OCI-LY1 (cell line): Measurements from ENCODE around the gene HOXA10.

ENCODE experiments used
- H2AFZ ChIP-seq: fragments of 200-600 bp; sonication (generic), shearing (Covaris generic); 2 replicates; pipeline ENCODE4 v1.6.0; 2014; ENCODE audit warnings: antibody characterized with exemption, mild to moderate bottlenecking, low read length
- H3F3A ChIP-seq: fragments of 200-600 bp; sonication (generic), shearing (Covaris generic); 2 replicates; pipeline ENCODE4 v1.6.0; 2014; ENCODE audit warnings: mild to moderate bottlenecking, antibody characterized with exemption, low read length, moderate library complexity; ENCODE audit not compliant: insufficient read depth
- H3K27ac ChIP-seq: fragments of 200-600 bp; sonication (generic); 2 replicates; pipeline ENCODE4 v1.5.1; 2014; ENCODE audit warnings: low read length, mixed run types, mild to moderate bottlenecking, low read depth; ENCODE audit not compliant: poor library complexity, severe bottlenecking
- H3K27me3 ChIP-seq: fragments of 200-600 bp; sonication (generic); 2 replicates; pipeline ENCODE4 v1.6.0; 2014; ENCODE audit warnings: antibody characterized with exemption, mild to moderate bottlenecking, low read length, moderate library complexity; ENCODE audit not compliant: insufficient read depth
- H3K36me3 ChIP-seq: fragments of 200-600 bp; sonication (generic); 2 replicates; pipeline ENCODE4 v1.6.1; 2014; ENCODE audit warnings: mild to moderate bottlenecking, antibody characterized with exemption, low read length, moderate library complexity, mixed read lengths; ENCODE audit not compliant: insufficient read depth
- H3K4me1 ChIP-seq: fragments of 200-600 bp; sonication (generic); 2 replicates; pipeline ENCODE4 v1.5.1; 2014; ENCODE audit warnings: mild to moderate bottlenecking, low read length, moderate library complexity; ENCODE audit not compliant: insufficient read depth, severe bottlenecking
- H3K4me2 ChIP-seq: fragments of 200-600 bp; sonication (generic), shearing (Covaris generic); 2 replicates; pipeline ENCODE4 v1.6.1; 2014; ENCODE audit warnings: low read length
- H3K4me3 ChIP-seq: fragments of 200-600 bp; sonication (generic); 2 replicates; pipeline ENCODE4 v1.5.1; 2014; ENCODE audit warnings: low read length, low read depth, mild to moderate bottlenecking, mixed read lengths; ENCODE audit not compliant: poor library complexity, severe bottlenecking
- H3K79me2 ChIP-seq: fragments of 200-600 bp; shearing (Covaris generic); 2 replicates; pipeline ENCODE4 v1.6.1; 2016; ENCODE audit warnings: mixed run types, low read length, mixed read lengths; ENCODE audit not compliant: insufficient read depth
- H3K9ac ChIP-seq: fragments of 200-600 bp; sonication (generic), shearing (Covaris generic); 2 replicates; pipeline ENCODE4 v1.6.1; 2014; ENCODE audit warnings: mild to moderate bottlenecking, low read length, mixed read lengths
- H3K9me2 ChIP-seq: fragments of 200-600 bp; sonication (generic), shearing (Covaris generic); 2 replicates; pipeline ENCODE4 v1.6.1; 2014; ENCODE audit warnings: low read depth, mild to moderate bottlenecking, low read length, mixed read lengths
- H3K9me3 ChIP-seq: fragments of 200-600 bp; shearing (Covaris generic); 2 replicates; pipeline ENCODE4 v1.6.1; 2014; ENCODE audit warnings: low read length, mixed read lengths
- H4K20me1 ChIP-seq: fragments of 200-600 bp; sonication (generic), shearing (Covaris generic); 2 replicates; pipeline ENCODE4 v1.6.0; 2016; ENCODE audit warnings: mild to moderate bottlenecking, low read length; ENCODE audit not compliant: insufficient read depth
- CTCF ChIP-seq: fragments of 200-600 bp; sonication (generic), shearing (Covaris generic); IDR thresholded peaks from 2 replicates; pipeline ENCODE4 v1.5.1; 2017; ENCODE audit warnings: mild to moderate bottlenecking, antibody characterized with exemption, low read length, moderate library complexity, mixed read lengths
- EZH2 ChIP-seq: fragments of 200-600 bp; sonication (generic), shearing (Covaris generic); IDR thresholded peaks from 2 replicates; pipeline ENCODE4 v1.8.0; 2017; ENCODE audit warnings: borderline replicate concordance, mixed run types, mild to moderate bottlenecking, antibody characterized with exemption, low read length, moderate library complexity, mixed read lengths

The HOXA10 gene

DNA sequence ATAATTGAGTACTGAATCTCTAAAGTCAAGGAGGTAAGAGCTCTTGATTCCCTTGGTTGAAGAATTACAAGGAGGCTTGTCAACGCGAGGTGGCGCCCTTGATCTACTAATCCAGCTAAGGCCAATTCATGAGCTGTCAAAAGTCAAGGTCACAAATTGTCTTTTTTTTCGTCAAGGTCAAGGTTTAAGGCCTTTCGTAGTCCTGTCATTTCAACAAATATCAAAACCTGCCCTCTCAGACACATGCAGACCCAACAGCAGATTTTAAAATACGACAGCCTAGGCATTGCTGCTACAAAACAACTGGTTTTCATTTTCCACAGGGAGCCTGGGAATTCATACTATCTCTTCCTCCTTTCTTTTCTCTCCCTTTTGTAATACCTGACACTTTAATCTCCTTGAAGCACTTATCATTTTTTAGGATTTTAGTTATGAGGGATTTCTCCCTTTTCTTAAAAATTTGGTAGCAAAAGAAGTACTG, 22.2 kb upstream of the HOXA10 start:
- Histone ChIP-seq H3K9ac (no peak overlapping the region), H4K20me1 (no peaks in the 10 kb centered on the region), H3K4me2 (no peak overlapping the region), H2AFZ (no peak overlapping the region), H3F3A (no peaks in the 10 kb centered on the region), H3K36me3 (no peaks in the 10 kb centered on the region), H3K9me2 (no peaks in the 10 kb centered on the region), H3K79me2 (no peaks in the 10 kb centered on the region), H3K9me3 (no peaks in the 10 kb centered on the region), H3K27me3 (no peaks in the 10 kb centered on the region; the same call in 1 of the 2 replicates), H3K4me3 (no peak overlapping the region), H3K27ac (no peak overlapping the region), H3K4me1 (peaks cover 32% of the 10 kb centered on the region)
- peak; percentile 97 for TF ChIP-seq CTCF
- TF ChIP-seq EZH2, result no peak

DNA sequence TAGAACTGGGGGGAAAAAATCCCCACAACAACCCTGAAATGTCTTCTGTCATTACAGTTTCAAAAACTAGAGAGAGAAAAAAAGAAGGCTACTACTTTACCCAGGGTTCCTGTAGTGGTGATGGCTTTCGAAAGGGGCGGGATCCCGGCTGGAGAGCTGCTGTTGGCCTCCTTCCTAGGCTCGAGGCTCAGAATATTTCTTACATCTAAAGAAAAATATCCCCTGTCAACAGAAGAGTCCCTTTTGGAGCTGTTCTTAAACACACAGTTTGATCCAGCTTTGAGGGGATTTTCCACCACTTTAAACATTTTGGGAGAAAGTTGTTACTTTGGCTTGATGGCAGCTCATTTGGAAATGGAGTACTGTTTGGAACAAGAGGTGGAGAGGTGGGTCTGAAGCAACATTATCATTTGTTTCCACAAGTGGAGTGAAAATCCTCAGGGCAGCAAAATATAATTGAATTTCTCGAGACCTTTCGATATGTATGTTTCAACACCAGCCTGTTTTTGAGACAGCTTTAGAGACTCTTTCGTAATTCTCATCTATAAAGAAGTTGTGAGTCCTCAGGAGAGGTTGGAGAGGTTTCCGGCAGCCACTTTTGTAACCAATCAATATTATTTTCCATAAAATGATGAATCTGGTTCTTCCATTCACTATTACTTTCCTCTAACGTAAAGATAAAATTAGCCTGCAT, 20.7 kb upstream of the HOXA10 start:
- H3K27me3 ChIP-seq, result no peaks in the 10 kb centered on the region; the same call in 1 of the 2 replicates
- H3K27ac ChIP-seq, result no peak overlapping the region
- H3K4me2 ChIP-seq, result no peak overlapping the region
- no peak overlapping the region for H3K4me3 ChIP-seq
- H2AFZ ChIP-seq, result no peak overlapping the region
- no peaks in the 10 kb centered on the region for H3F3A ChIP-seq
- H3K9me2 ChIP-seq, result no peaks in the 10 kb centered on the region
- no peaks in the 10 kb centered on the region for H3K36me3 ChIP-seq
- H4K20me1 ChIP-seq, result no peaks in the 10 kb centered on the region
- H3K4me1 ChIP-seq, result peaks cover 21% of the 10 kb centered on the region
- no peak for TF ChIP-seq CTCF
- TF ChIP-seq EZH2, result no peak
- H3K9ac ChIP-seq, result no peak overlapping the region
- no peaks in the 10 kb centered on the region for H3K9me3 ChIP-seq
- H3K79me2 ChIP-seq, result no peaks in the 10 kb centered on the region

GRCh38 chr7:27194002-27194352, 19.9 kb upstream of the HOXA10 start:
- Histone ChIP-seq H3K4me1 (peaks cover 17% of the 10 kb centered on the region), H3K9me2 (no peaks in the 10 kb centered on the region), H3K27me3 (no peaks in the 10 kb centered on the region; the same call in 1 of the 2 replicates), H3K36me3 (no peaks in the 10 kb centered on the region), H3K79me2 (no peaks in the 10 kb centered on the region), H3K9me3 (no peaks in the 10 kb centered on the region), H3K4me3 (no peak overlapping the region), H3K4me2 (no peak overlapping the region), H3K27ac (no peak overlapping the region), H3K9ac (no peak overlapping the region), H4K20me1 (no peaks in the 10 kb centered on the region), H2AFZ (no peak overlapping the region), H3F3A (no peaks in the 10 kb centered on the region)
- TF ChIP-seq CTCF (no peak), EZH2 (no peak)
